ENCODE data around the gene TOX4.
"Not testable (repeated sequence)": the region's sequence is repeated elsewhere in the genome, so short reads cannot be mapped to it uniquely, and the experiment has no call there.

The TOX4 gene

DNA sequence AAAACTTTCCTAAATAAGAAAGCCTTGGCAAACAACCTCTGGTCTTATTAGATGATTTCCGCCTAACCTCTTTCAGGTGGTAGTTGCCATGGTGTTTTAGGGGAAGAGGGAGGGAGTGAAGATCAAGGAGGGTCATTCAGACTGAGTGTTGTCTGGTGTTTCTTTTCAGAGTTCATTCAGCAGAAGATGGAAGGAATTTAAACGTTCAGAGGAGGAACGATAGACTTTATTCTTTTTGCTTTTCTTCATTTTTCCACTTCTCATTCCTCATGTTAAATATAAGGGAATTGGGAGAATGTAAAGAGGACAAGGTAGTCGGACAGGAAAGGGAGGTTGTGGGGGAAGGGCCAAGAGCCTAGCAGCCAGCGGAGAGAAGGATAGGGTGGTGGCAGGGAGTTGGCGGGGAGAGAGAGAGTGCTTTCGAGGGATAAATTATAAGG is 66.5 kb downstream of the TOX4 start:
- Histone ChIP-seq H3K36me3 (ENCODE audit: low read length) (no peaks in the 10 kb centered on the region), H3K4me2 (ENCODE audit: low read depth, low read length, poor library complexity, severe bottlenecking) (no peak overlapping the region), H3K9ac (ENCODE audit: low read length) (no peak overlapping the region), H3K9me3 (ENCODE audit: insufficient read depth, low read length) (no peaks in the 10 kb centered on the region), H3F3A (ENCODE audit: insufficient read depth) (no peaks in the 10 kb centered on the region), H3K27me3 (ENCODE audit: low read length) (no peaks in the 10 kb centered on the region), H3K9me2 (replicated peaks; ENCODE audit: insufficient read depth, low read length) (no peaks in the 10 kb centered on the region), H3K79me2 (ENCODE audit: insufficient read depth, low read length) (no peaks in the 10 kb centered on the region), H3K27ac (ENCODE audit: low read depth, low read length) (no peak overlapping the region), H4K20me1 (ENCODE audit: low read depth, low read length) (no peaks in the 10 kb centered on the region), H2AFZ (ENCODE audit: low read depth, low read length, severe bottlenecking) (peak overlapping the region; percentile 17), H3K4me3 (ENCODE audit: insufficient read depth, low read length, poor library complexity, severe bottlenecking) (no peak overlapping the region)
- TF ChIP-seq, protein P1, sequence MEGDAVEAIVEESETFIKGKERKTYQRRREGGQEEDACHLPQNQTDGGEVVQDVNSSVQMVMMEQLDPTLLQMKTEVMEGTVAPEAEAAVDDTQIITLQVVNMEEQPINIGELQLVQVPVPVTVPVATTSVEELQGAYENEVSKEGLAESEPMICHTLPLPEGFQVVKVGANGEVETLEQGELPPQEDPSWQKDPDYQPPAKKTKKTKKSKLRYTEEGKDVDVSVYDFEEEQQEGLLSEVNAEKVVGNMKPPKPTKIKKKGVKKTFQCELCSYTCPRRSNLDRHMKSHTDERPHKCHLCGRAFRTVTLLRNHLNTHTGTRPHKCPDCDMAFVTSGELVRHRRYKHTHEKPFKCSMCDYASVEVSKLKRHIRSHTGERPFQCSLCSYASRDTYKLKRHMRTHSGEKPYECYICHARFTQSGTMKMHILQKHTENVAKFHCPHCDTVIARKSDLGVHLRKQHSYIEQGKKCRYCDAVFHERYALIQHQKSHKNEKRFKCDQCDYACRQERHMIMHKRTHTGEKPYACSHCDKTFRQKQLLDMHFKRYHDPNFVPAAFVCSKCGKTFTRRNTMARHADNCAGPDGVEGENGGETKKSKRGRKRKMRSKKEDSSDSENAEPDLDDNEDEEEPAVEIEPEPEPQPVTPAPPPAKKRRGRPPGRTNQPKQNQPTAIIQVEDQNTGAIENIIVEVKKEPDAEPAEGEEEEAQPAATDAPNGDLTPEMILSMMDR (IDR thresholded peaks at IDR 0.05; ENCODE audit: insufficient read depth, low read length, poor library complexity, severe bottlenecking), result no peak
- TF ChIP-seq EZH2phosphoT487 (conservative IDR thresholded peaks at IDR 0.05; ENCODE audit: low read length), result no peak

DNA sequence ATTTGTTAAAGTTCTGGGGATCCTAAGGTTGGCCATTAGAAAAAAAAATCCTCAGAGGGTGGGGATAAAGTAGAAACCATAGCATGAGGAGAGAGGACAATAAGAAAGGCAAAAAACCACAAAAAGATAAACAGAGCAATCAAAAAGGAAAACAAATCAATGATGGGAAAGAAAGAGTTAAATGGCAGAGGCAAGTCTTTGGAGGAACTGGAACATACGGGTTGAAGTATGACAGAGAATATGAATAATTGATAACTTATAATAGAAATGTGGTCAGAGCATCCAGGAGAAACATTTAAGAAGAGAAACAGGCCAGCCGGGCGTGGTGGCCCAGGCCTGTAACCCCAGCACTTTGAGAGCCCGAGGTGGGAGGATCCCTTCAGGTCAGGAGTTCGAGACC is 67.0 kb downstream of the TOX4 start:
- Histone ChIP-seq H2AFZ (ENCODE audit: low read depth, low read length, severe bottlenecking) (no peak overlapping the region), H3F3A (ENCODE audit: insufficient read depth) (no peaks in the 10 kb centered on the region), H4K20me1 (ENCODE audit: low read depth, low read length) (no peaks in the 10 kb centered on the region), H3K9me3 (ENCODE audit: insufficient read depth, low read length) (no peaks in the 10 kb centered on the region), H3K9me2 (replicated peaks; ENCODE audit: insufficient read depth, low read length) (no peaks in the 10 kb centered on the region), H3K9ac (ENCODE audit: low read length) (no peak overlapping the region), H3K4me3 (ENCODE audit: insufficient read depth, low read length, poor library complexity, severe bottlenecking) (no peak overlapping the region), H3K36me3 (ENCODE audit: low read length) (no peaks in the 10 kb centered on the region), H3K27me3 (ENCODE audit: low read length) (no peaks in the 10 kb centered on the region), H3K27ac (ENCODE audit: low read depth, low read length) (no peak overlapping the region), H3K79me2 (ENCODE audit: insufficient read depth, low read length) (no peaks in the 10 kb centered on the region), H3K4me2 (ENCODE audit: low read depth, low read length, poor library complexity, severe bottlenecking) (no peak overlapping the region)
- TF ChIP-seq, protein P1 (IDR thresholded peaks at IDR 0.05; ENCODE audit: insufficient read depth, low read length, poor library complexity, severe bottlenecking), result no peak
- no peak for TF ChIP-seq EZH2phosphoT487 (conservative IDR thresholded peaks at IDR 0.05; ENCODE audit: low read length)

DNA sequence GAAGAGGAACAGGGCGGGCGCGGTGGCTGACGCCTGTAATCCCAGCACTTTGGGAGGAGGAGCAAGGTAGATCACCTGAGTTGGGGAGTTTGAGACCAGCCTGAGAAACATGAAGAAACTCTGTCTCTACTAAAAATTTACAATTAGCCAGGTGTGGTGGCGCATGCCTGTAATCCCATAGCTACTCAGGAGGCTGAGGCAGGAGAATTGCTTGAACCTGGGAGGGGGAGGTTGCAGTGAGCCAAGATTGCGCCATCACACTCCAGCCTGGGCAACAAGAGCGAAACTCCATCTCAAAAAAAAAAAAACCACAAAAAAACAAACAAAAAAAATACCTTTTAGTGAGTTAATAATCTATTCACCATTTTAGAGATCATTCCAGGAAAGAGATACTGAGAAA is 67.6 kb downstream of the TOX4 start:
- H3K4me3 ChIP-seq (ENCODE audit: insufficient read depth, low read length, poor library complexity, severe bottlenecking); H3K27ac ChIP-seq (ENCODE audit: low read depth, low read length); H3K9ac ChIP-seq (ENCODE audit: low read length); H3K9me3 ChIP-seq (ENCODE audit: insufficient read depth, low read length); H4K20me1 ChIP-seq (ENCODE audit: low read depth, low read length); H3K4me2 ChIP-seq (ENCODE audit: low read depth, low read length, poor library complexity, severe bottlenecking); H3K27me3 ChIP-seq (ENCODE audit: low read length); H3F3A ChIP-seq (ENCODE audit: insufficient read depth); H3K79me2 ChIP-seq (ENCODE audit: insufficient read depth, low read length); H3K9me2 ChIP-seq (replicated peaks; ENCODE audit: insufficient read depth, low read length); H2AFZ ChIP-seq (ENCODE audit: low read depth, low read length, severe bottlenecking); H3K36me3 ChIP-seq (ENCODE audit: low read length): not testable (repeated sequence)
